ENCODE data around the gene NTM.

The NTM gene

DNA sequence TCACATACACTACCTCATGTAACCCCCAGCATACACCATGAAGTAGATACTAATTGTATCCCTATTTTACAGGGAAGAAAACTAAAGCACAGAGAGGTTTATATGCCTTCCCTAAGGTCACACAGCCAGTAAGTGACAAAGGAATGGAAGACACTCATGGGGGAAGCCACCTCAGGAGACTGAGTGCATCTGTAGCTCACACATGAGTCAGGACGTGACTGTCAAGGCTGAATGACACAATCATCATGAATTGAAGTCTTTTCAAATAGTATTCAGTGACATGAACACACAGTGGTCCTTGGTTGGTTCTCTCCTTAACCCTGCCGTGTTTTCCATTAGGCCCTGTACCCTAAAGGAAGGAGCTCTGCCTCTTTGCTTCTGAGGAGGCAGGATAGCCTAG lies 463.0 kb downstream of the NTM start:
- no peak for TF ChIP-seq ZFX (IDR thresholded peaks at IDR 0.05)
- TF ChIP-seq, protein P1, sequence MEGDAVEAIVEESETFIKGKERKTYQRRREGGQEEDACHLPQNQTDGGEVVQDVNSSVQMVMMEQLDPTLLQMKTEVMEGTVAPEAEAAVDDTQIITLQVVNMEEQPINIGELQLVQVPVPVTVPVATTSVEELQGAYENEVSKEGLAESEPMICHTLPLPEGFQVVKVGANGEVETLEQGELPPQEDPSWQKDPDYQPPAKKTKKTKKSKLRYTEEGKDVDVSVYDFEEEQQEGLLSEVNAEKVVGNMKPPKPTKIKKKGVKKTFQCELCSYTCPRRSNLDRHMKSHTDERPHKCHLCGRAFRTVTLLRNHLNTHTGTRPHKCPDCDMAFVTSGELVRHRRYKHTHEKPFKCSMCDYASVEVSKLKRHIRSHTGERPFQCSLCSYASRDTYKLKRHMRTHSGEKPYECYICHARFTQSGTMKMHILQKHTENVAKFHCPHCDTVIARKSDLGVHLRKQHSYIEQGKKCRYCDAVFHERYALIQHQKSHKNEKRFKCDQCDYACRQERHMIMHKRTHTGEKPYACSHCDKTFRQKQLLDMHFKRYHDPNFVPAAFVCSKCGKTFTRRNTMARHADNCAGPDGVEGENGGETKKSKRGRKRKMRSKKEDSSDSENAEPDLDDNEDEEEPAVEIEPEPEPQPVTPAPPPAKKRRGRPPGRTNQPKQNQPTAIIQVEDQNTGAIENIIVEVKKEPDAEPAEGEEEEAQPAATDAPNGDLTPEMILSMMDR (conservative IDR thresholded peaks at IDR 0.05): no peak
- H3K27ac ChIP-seq: no peak overlapping the region

DNA sequence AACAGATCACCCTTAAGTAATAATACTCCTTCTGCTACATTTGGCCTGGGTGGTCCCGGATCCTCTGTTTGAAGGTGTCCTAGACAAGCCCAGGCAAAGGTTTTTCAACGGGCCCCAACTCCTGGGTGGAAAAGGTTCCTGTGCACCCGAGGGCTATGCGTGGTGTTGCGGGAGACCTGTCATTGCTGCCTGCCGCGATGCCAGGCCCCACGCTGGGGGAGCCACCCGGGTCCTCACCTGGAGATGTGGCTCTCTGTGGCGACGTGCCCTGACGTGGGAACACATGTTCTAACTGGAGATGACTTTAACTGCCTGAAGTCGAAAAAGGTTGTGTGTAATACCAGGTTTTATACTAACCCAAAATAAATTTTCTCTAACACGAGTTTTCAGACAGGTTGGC lies 467.1 kb downstream of the NTM start:
- H3K27ac ChIP-seq: no peak overlapping the region
- TF ChIP-seq ZFX (IDR thresholded peaks at IDR 0.05): no peak
- TF ChIP-seq, protein P1 (conservative IDR thresholded peaks at IDR 0.05): no peak

DNA sequence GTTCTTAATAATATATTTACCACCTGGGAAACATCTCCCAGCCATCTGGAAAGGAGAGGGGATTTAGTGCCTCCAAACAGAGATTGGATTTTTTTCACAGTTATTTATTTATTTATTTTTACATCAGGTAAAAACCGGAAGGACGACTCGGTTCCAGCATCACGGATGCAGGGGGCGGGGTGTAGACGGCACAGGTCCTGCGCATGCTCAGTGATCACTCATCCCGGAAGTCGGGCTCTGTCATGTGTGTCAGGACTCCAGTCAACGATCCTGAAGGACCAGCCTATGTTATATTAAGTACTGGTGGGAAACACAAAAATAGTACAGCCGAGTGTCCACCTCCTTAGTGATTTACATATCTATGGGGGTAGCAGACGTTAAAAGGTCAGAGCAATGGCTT lies 467.6 kb downstream of the NTM start:
- no peak overlapping the region for H3K27ac ChIP-seq
- TF ChIP-seq, protein P1 (conservative IDR thresholded peaks at IDR 0.05): no peak
- no peak for TF ChIP-seq ZFX (IDR thresholded peaks at IDR 0.05)

DNA sequence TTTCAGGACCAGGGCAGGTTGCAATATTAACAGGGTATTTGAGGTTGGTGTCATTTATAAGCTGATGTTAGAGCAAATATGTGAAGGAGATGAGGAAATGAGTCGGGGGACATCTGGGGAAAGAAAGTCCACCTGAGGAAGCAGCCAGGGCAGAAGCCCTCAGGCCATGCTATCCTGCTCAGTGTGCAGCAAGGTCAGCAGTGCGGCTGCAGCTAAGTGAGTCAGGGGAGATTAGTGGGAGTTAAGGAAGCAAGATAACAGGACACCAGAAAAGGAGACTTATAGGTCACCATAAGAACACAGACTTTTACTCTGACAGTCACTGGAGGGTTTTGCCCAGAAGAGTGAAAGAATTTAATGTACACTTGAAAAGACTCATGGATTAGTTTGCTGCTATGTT lies 468.9 kb downstream of the NTM start:
- no peak for TF ChIP-seq ZFX (IDR thresholded peaks at IDR 0.05)
- TF ChIP-seq, protein P1 (conservative IDR thresholded peaks at IDR 0.05): no peak
- no peak overlapping the region for H3K27ac ChIP-seq

DNA sequence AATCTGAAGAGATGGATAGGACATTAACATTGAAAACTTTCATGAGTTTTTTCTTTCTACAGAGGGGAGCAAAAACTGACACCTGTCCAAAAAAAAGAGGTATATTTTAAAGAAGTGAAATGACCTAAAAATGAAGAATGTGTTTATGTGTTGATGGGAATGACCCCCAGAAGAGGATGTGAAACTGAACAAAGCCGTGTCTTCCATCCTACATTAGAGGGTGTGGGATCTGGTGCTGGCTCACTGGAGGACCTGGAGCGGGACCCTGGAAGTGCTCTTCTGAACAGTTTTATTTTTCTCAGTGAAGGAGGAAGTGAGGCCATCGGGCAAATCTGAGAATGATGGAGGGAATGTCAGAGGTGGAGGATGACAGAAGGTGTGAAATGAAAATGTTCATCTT lies 470.1 kb downstream of the NTM start:
- TF ChIP-seq, protein P1 (conservative IDR thresholded peaks at IDR 0.05): no peak
- TF ChIP-seq ZFX (IDR thresholded peaks at IDR 0.05): no peak
- no peak overlapping the region for H3K27ac ChIP-seq

DNA sequence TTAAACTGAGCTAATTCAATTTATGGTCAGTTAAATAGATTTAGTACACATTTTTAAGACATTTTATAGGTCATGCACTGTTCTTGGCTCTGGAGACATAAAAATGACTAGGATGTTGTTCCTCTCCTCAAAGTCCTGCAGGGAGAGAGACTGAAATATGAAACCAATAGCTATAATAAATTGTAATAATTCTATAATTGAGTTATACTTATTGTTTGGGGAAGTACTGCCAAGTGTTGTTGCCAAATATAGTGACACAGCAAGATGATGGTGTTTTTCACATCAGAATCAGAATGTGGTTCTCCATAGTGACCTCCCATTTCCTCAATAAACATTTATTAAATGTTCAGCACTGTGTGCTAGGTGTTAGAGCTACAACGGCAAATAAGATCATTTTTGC lies 470.6 kb downstream of the NTM start:
- no peak overlapping the region for H3K27ac ChIP-seq
- TF ChIP-seq ZFX (IDR thresholded peaks at IDR 0.05): no peak
- TF ChIP-seq, protein P1 (conservative IDR thresholded peaks at IDR 0.05): no peak

DNA sequence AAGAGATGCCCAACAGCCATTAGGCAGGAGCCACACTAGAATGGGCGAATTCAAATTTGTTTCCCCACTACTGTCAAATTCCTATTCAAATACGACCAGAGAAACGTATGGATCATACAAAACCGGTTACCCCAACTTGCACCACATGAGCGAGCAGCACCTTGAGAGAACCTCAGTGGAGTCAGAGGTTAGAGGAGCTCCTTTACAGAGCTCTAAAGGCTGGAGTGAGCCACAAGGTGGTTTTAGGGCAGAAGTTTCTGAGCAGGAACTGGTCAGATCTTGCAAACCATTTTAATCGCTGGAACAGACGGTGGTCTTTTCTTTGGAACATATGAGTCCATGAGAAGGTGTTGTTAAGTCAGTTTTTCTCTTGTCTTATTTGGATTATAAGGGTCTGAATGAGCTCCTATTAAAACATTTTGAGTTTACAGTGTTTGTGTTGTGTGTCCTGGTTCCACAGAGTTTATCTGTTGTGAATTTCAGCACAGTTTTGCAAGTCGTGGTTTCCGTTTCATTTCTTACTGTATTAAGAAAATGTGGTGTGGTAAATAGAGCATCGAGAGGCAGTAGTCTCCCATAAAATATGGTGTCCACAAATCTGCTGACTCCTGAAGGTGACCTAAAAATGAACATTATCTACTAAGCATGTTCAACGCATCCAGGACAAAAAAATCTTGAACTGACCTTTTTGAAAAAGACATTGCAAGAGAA lies 471.7 kb downstream of the NTM start:
- TF ChIP-seq, protein P1 (conservative IDR thresholded peaks at IDR 0.05): no peak
- no peak for TF ChIP-seq ZFX (IDR thresholded peaks at IDR 0.05)
- H3K27ac ChIP-seq: peak overlapping the region; percentile 50; the same call in 1 of the 2 replicates

Measured in C4-2B (cell line).